ENCODE measurements around the gene DSPP.

DSPP gene

GRCh38 chr4:87592124-87592523 is 16.2 kb upstream of the DSPP start:
- H3K4me3 ChIP-seq (ENCODE audit: low read length) = no peak overlapping the region
- DNase-seq (ENCODE audit: low read depth) = no peak
- TF ChIP-seq, protein P1, sequence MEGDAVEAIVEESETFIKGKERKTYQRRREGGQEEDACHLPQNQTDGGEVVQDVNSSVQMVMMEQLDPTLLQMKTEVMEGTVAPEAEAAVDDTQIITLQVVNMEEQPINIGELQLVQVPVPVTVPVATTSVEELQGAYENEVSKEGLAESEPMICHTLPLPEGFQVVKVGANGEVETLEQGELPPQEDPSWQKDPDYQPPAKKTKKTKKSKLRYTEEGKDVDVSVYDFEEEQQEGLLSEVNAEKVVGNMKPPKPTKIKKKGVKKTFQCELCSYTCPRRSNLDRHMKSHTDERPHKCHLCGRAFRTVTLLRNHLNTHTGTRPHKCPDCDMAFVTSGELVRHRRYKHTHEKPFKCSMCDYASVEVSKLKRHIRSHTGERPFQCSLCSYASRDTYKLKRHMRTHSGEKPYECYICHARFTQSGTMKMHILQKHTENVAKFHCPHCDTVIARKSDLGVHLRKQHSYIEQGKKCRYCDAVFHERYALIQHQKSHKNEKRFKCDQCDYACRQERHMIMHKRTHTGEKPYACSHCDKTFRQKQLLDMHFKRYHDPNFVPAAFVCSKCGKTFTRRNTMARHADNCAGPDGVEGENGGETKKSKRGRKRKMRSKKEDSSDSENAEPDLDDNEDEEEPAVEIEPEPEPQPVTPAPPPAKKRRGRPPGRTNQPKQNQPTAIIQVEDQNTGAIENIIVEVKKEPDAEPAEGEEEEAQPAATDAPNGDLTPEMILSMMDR (IDR thresholded peaks at IDR 0.05; ENCODE audit: insufficient read depth, low read depth, low read length, missing control alignments) = no peak

GRCh38 chr4:87601361-87601760 is 7.0 kb upstream of the DSPP start:
- TF ChIP-seq, protein P1 (IDR thresholded peaks at IDR 0.05; ENCODE audit: insufficient read depth, low read depth, low read length, missing control alignments) = no peak
- no peak overlapping the region for H3K4me3 ChIP-seq (ENCODE audit: low read length)
- DNase-seq (ENCODE audit: low read depth) = no peak

GRCh38 chr4:87614292-87614890 is 6.1 kb downstream of the DSPP start:
- TF ChIP-seq, protein P1 (IDR thresholded peaks at IDR 0.05; ENCODE audit: insufficient read depth, low read depth, low read length, missing control alignments) = no peak
- no peak for DNase-seq (ENCODE audit: low read depth)
- no peak overlapping the region for H3K4me3 ChIP-seq (ENCODE audit: low read length)

GRCh38 chr4:87616268-87616667 is 7.9 kb downstream of the DSPP start:
- DNase-seq (ENCODE audit: low read depth) = no peak
- TF ChIP-seq, protein P1 (IDR thresholded peaks at IDR 0.05; ENCODE audit: insufficient read depth, low read depth, low read length, missing control alignments) = no peak
- no peak overlapping the region for H3K4me3 ChIP-seq (ENCODE audit: low read length)

- TF ChIP-seq, protein P1 (IDR thresholded peaks at IDR 0.05; ENCODE audit: insufficient read depth, low read depth, low read length, missing control alignments) = no peak
- H3K4me3 ChIP-seq (ENCODE audit: low read length) = no peak overlapping the region
- DNase-seq (ENCODE audit: low read depth) = no peak
Measured at GRCh38 chr4:87620086-87620485, 11.8 kb downstream of the DSPP start.

- H3K4me3 ChIP-seq (ENCODE audit: low read length) = no peak overlapping the region
- TF ChIP-seq, protein P1 (IDR thresholded peaks at IDR 0.05; ENCODE audit: insufficient read depth, low read depth, low read length, missing control alignments) = no peak
- DNase-seq (ENCODE audit: low read depth) = no peak
Measured at GRCh38 chr4:87620491-87620890, 12.2 kb downstream of the DSPP start.

DNA sequence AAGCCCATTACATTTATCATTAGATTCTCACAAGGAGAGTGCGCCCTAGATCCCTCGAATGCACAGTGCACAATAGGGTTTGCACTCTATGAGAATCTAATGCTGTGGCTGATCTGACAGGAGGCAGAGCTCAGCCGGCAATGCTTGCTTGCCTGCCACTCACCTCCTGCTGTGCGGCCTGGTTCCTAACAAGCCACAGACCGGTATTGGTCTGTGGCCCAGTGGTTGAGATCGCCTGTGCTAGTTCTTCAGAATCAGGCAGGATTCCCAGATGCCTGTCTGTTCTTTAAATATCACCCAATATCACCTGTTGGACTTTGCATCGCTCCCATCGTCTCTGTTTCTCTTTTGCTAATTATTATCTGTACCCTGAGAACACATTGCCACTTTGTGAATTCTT is 14.0 kb downstream of the DSPP start:
- H3K4me3 ChIP-seq (ENCODE audit: low read length) = no peak overlapping the region
- TF ChIP-seq, protein P1 (IDR thresholded peaks at IDR 0.05; ENCODE audit: insufficient read depth, low read depth, low read length, missing control alignments) = no peak
- DNase-seq (ENCODE audit: low read depth) = no peak
